ENCODE data around the gene PLA2G5.

The PLA2G5 gene

GRCh38 chr1:20061866-20062265 lies 8.1 kb upstream of the PLA2G5 start:
- Histone ChIP-seq H3K4me1 (ENCODE audit: control insufficient read depth in 2 of 2, insufficient read depth in 2 of 2, low read length in 2 of 2) (peaks cover 0 to 3% of the 10 kb centered on the region in 2 donors), H3K27me3 (ENCODE audit: control insufficient read depth in 2 of 2, insufficient read depth in 2 of 2, low read length in 2 of 2) (no peaks in the 10 kb centered on the region), H3K9me3 (ENCODE audit: control insufficient read depth in 2 of 2, low read length in 2 of 2) (no peaks in the 10 kb centered on the region), H3K4me3 (ENCODE audit: low read length in 2 of 2) (no peak overlapping the region), H3K9ac (ENCODE audit: low read depth in 1 of 2, low read length in 2 of 2) (no peak overlapping the region), H3K27ac (ENCODE audit: low read depth in 2 of 2, low read length in 2 of 2) (no peak overlapping the region), H3K36me3 (ENCODE audit: control insufficient read depth in 2 of 2, insufficient read depth in 2 of 2, low read length in 2 of 2) (no peaks in the 10 kb centered on the region)

- no peaks in the 10 kb centered on the region for H3K36me3 ChIP-seq (ENCODE audit: control insufficient read depth in 2 of 2, insufficient read depth in 2 of 2, low read length in 2 of 2)
- peaks cover 0 to 3% of the 10 kb centered on the region in 2 donors for H3K4me1 ChIP-seq (ENCODE audit: control insufficient read depth in 2 of 2, insufficient read depth in 2 of 2, low read length in 2 of 2)
- H3K9me3 ChIP-seq (ENCODE audit: control insufficient read depth in 2 of 2, low read length in 2 of 2): no peaks in the 10 kb centered on the region
- no peaks in the 10 kb centered on the region for H3K27me3 ChIP-seq (ENCODE audit: control insufficient read depth in 2 of 2, insufficient read depth in 2 of 2, low read length in 2 of 2)
- H3K27ac ChIP-seq (ENCODE audit: low read depth in 2 of 2, low read length in 2 of 2): no peak overlapping the region
- no peak overlapping the region for H3K9ac ChIP-seq (ENCODE audit: low read depth in 1 of 2, low read length in 2 of 2)
- no peak overlapping the region for H3K4me3 ChIP-seq (ENCODE audit: low read length in 2 of 2)
These were observed 6.1 kb upstream of the PLA2G5 start for GRCh38 chr1:20063861-20064292.

- H3K9ac ChIP-seq (ENCODE audit: low read depth in 1 of 2, low read length in 2 of 2): no peak overlapping the region
- no peaks in the 10 kb centered on the region for H3K36me3 ChIP-seq (ENCODE audit: control insufficient read depth in 2 of 2, insufficient read depth in 2 of 2, low read length in 2 of 2)
- no peaks in the 10 kb centered on the region for H3K9me3 ChIP-seq (ENCODE audit: control insufficient read depth in 2 of 2, low read length in 2 of 2)
- no peaks in the 10 kb centered on the region for H3K4me1 ChIP-seq (ENCODE audit: control insufficient read depth in 2 of 2, insufficient read depth in 2 of 2, low read length in 2 of 2)
- no peak overlapping the region for H3K4me3 ChIP-seq (ENCODE audit: low read length in 2 of 2)
- no peaks in the 10 kb centered on the region for H3K27me3 ChIP-seq (ENCODE audit: control insufficient read depth in 2 of 2, insufficient read depth in 2 of 2, low read length in 2 of 2)
- H3K27ac ChIP-seq (ENCODE audit: low read depth in 2 of 2, low read length in 2 of 2): no peak overlapping the region
These were observed 1.3 kb upstream of the PLA2G5 start for GRCh38 chr1:20068722-20069121.

GRCh38 chr1:20070357-20070756 lies 363 bp downstream of the PLA2G5 start:
- Histone ChIP-seq H3K27me3 (ENCODE audit: control insufficient read depth in 2 of 2, insufficient read depth in 2 of 2, low read length in 2 of 2) (no peaks in the 10 kb centered on the region), H3K27ac (ENCODE audit: low read depth in 2 of 2, low read length in 2 of 2) (no peak overlapping the region), H3K4me3 (ENCODE audit: low read length in 2 of 2) (no peak overlapping the region), H3K9me3 (ENCODE audit: control insufficient read depth in 2 of 2, low read length in 2 of 2) (no peaks in the 10 kb centered on the region), H3K36me3 (ENCODE audit: control insufficient read depth in 2 of 2, insufficient read depth in 2 of 2, low read length in 2 of 2) (no peaks in the 10 kb centered on the region), H3K4me1 (ENCODE audit: control insufficient read depth in 2 of 2, insufficient read depth in 2 of 2, low read length in 2 of 2) (no peaks in the 10 kb centered on the region), H3K9ac (ENCODE audit: low read depth in 1 of 2, low read length in 2 of 2) (no peak overlapping the region)

GRCh38 chr1:20071416-20071815 lies 1.4 kb downstream of the PLA2G5 start:
- no peaks in the 10 kb centered on the region for H3K27me3 ChIP-seq (ENCODE audit: control insufficient read depth in 2 of 2, insufficient read depth in 2 of 2, low read length in 2 of 2)
- H3K4me1 ChIP-seq (ENCODE audit: control insufficient read depth in 2 of 2, insufficient read depth in 2 of 2, low read length in 2 of 2): no peaks in the 10 kb centered on the region
- H3K4me3 ChIP-seq (ENCODE audit: low read length in 2 of 2): no peak overlapping the region
- H3K27ac ChIP-seq (ENCODE audit: low read depth in 2 of 2, low read length in 2 of 2): no peak overlapping the region
- H3K9me3 ChIP-seq (ENCODE audit: control insufficient read depth in 2 of 2, low read length in 2 of 2): no peaks in the 10 kb centered on the region
- H3K36me3 ChIP-seq (ENCODE audit: control insufficient read depth in 2 of 2, insufficient read depth in 2 of 2, low read length in 2 of 2): no peaks in the 10 kb centered on the region
- H3K9ac ChIP-seq (ENCODE audit: low read depth in 1 of 2, low read length in 2 of 2): no peak overlapping the region

GRCh38 chr1:20072771-20073170 lies 2.8 kb downstream of the PLA2G5 start:
- Histone ChIP-seq H3K4me1 (ENCODE audit: control insufficient read depth in 2 of 2, insufficient read depth in 2 of 2, low read length in 2 of 2) (no peaks in the 10 kb centered on the region), H3K27ac (ENCODE audit: low read depth in 2 of 2, low read length in 2 of 2) (no peak overlapping the region), H3K4me3 (ENCODE audit: low read length in 2 of 2) (no peak overlapping the region), H3K9me3 (ENCODE audit: control insufficient read depth in 2 of 2, low read length in 2 of 2) (no peaks in the 10 kb centered on the region), H3K36me3 (ENCODE audit: control insufficient read depth in 2 of 2, insufficient read depth in 2 of 2, low read length in 2 of 2) (no peaks in the 10 kb centered on the region), H3K9ac (ENCODE audit: low read depth in 1 of 2, low read length in 2 of 2) (no peak overlapping the region), H3K27me3 (ENCODE audit: control insufficient read depth in 2 of 2, insufficient read depth in 2 of 2, low read length in 2 of 2) (peaks cover 0 to 3% of the 10 kb centered on the region in 2 donors)

GRCh38 chr1:20073256-20073655 lies 3.3 kb downstream of the PLA2G5 start:
- Histone ChIP-seq H3K9ac (ENCODE audit: low read depth in 1 of 2, low read length in 2 of 2) (no peak overlapping the region), H3K27me3 (ENCODE audit: control insufficient read depth in 2 of 2, insufficient read depth in 2 of 2, low read length in 2 of 2) (peaks cover 0 to 4% of the 10 kb centered on the region in 2 donors), H3K4me3 (ENCODE audit: low read length in 2 of 2) (no peak overlapping the region), H3K36me3 (ENCODE audit: control insufficient read depth in 2 of 2, insufficient read depth in 2 of 2, low read length in 2 of 2) (no peaks in the 10 kb centered on the region), H3K27ac (ENCODE audit: low read depth in 2 of 2, low read length in 2 of 2) (no peak overlapping the region), H3K4me1 (ENCODE audit: control insufficient read depth in 2 of 2, insufficient read depth in 2 of 2, low read length in 2 of 2) (no peaks in the 10 kb centered on the region), H3K9me3 (ENCODE audit: control insufficient read depth in 2 of 2, low read length in 2 of 2) (no peaks in the 10 kb centered on the region)

GRCh38 chr1:20074055-20074724 lies 4.2 kb downstream of the PLA2G5 start:
- Histone ChIP-seq H3K4me3 (ENCODE audit: low read length in 2 of 2) (no peak overlapping the region), H3K27me3 (ENCODE audit: control insufficient read depth in 2 of 2, insufficient read depth in 2 of 2, low read length in 2 of 2) (peaks cover 0 to 4% of the 10 kb centered on the region in 2 donors), H3K9me3 (ENCODE audit: control insufficient read depth in 2 of 2, low read length in 2 of 2) (no peaks in the 10 kb centered on the region), H3K4me1 (ENCODE audit: control insufficient read depth in 2 of 2, insufficient read depth in 2 of 2, low read length in 2 of 2) (no peaks in the 10 kb centered on the region), H3K27ac (ENCODE audit: low read depth in 2 of 2, low read length in 2 of 2) (no peak overlapping the region), H3K36me3 (ENCODE audit: control insufficient read depth in 2 of 2, insufficient read depth in 2 of 2, low read length in 2 of 2) (no peaks in the 10 kb centered on the region), H3K9ac (ENCODE audit: low read depth in 1 of 2, low read length in 2 of 2) (no peak overlapping the region)

- Histone ChIP-seq H3K27ac (ENCODE audit: low read depth in 2 of 2, low read length in 2 of 2) (no peak overlapping the region), H3K4me1 (ENCODE audit: control insufficient read depth in 2 of 2, insufficient read depth in 2 of 2, low read length in 2 of 2) (no peaks in the 10 kb centered on the region)
These were observed 4.8 kb downstream of the PLA2G5 start for GRCh38 chr1:20074725-20075171.

GRCh38 chr1:20075345-20075744 lies 5.4 kb downstream of the PLA2G5 start:
- Histone ChIP-seq H3K9me3 (ENCODE audit: control insufficient read depth in 2 of 2, low read length in 2 of 2) (no peaks in the 10 kb centered on the region), H3K27me3 (ENCODE audit: control insufficient read depth in 2 of 2, insufficient read depth in 2 of 2, low read length in 2 of 2) (peaks cover 0 to 4% of the 10 kb centered on the region in 2 donors), H3K9ac (ENCODE audit: low read depth in 1 of 2, low read length in 2 of 2) (no peak overlapping the region), H3K4me3 (ENCODE audit: low read length in 2 of 2) (no peak overlapping the region), H3K4me1 (ENCODE audit: control insufficient read depth in 2 of 2, insufficient read depth in 2 of 2, low read length in 2 of 2) (no peaks in the 10 kb centered on the region), H3K27ac (ENCODE audit: low read depth in 2 of 2, low read length in 2 of 2) (no peak overlapping the region), H3K36me3 (ENCODE audit: control insufficient read depth in 2 of 2, insufficient read depth in 2 of 2, low read length in 2 of 2) (no peaks in the 10 kb centered on the region)

More at GRCh38 chr1:20074725-20075171, 4.8 kb downstream of the PLA2G5 start:
- no peaks in the 10 kb centered on the region for H3K9me3 ChIP-seq (ENCODE audit: control insufficient read depth in 2 of 2, low read length in 2 of 2)
- H3K27me3 ChIP-seq (ENCODE audit: control insufficient read depth in 2 of 2, insufficient read depth in 2 of 2, low read length in 2 of 2): peaks cover 0 to 4% of the 10 kb centered on the region in 2 donors
- H3K4me3 ChIP-seq (ENCODE audit: low read length in 2 of 2): no peak overlapping the region
- H3K9ac ChIP-seq (ENCODE audit: low read depth in 1 of 2, low read length in 2 of 2): no peak overlapping the region
- no peaks in the 10 kb centered on the region for H3K36me3 ChIP-seq (ENCODE audit: control insufficient read depth in 2 of 2, insufficient read depth in 2 of 2, low read length in 2 of 2)

Measured in mucosa of rectum (tissue), 2 donors.